HG03139 (cell line): ENCODE measurements around the gene SYNJ1.
"Not testable (repeated sequence)": the region's sequence is repeated elsewhere in the genome, so short reads cannot be mapped to it uniquely, and the experiment has no call there.

ENCODE experiments used
- ATAC-seq: cut with Tn5 transposase; IDR thresholded peaks from one replicate; pipeline ENCODE4 v1.9.1; 2021; ENCODE audit not compliant: unreplicated experiment

The SYNJ1 gene

DNA sequence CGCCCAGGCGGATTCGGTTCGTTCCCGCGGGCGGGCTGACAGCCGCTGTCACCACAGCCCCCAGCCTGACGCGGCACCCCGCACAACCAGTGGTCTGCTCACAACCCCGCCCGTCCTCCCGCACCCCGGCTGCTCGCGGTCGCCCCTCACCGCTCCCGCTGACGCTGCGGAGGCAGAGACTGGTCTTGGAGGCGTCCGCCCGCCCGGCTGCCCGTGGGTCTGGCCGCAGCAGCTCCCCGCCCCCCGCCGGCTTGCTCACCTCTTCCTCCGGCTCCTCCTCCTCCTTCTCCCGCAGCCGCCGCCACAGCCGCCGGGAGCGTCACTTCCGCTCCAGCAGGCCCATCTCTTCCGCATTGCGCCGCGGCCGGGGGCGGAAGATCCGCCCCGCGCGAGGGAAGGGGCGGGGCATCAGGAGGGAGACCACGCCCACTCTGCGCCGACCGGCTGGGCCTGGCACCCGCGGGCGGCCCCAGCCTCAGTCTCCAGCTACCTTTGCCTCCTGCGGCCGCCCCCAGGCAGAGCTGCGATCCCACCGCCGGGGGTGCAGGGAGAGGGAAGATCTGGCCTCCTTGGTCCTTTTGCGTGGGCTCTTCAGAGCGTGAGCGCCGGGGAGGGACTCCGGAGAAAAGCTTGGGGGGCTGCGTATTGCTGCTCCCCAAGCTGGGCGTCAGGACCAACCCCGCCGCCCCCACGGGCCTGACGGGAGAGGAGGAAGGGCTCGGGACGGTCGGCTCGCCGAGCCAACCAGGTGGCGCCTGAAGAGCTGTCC is at the start of gene SYNJ1:
Gene SYNJ1 (minus strand): TSS at position 327 of the 769 bp plus-strand sequence. CDS start 1,118 bp downstream, outside the sequence.
- peak; percentile 88 for ATAC-seq

DNA sequence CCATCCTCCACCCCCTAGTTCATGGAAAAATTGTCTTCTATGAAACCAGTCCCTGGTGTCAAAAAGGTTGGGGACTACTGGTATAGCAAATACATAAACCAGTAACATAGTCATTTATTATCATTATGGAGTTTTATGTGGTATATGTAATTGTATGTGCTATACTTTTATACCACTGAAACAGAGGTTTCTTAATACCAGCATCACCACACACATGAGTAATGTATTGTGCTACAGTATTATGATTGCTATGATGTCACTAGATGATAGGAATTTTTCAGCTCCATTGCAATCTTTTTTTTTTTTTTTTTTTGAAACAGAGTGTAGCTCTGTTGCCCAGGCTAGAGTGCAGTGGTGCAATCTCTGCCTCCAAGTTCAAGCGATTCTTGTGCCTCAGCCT is 49.5 kb upstream of the SYNJ1 start:
- ATAC-seq = no peak

DNA sequence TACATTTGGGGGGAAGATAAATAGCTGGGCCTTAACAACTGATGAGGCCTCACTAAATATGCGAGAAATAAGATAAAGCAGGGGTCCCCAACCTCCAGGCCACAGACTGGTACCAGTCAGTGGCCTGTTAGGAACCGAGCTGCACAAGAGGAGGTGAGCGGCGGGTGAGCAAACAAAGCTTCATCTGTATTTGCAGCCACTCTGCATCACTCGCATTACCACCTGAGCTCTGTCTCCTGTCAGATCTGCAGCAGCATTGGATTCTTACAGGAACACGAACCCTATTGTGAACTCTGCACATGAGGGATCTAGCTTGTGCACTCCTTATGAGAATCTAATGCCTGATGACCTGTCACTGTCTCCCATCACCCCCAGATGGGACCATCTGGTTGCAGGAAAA is 48.9 kb upstream of the SYNJ1 start:
- ATAC-seq = no peak

- ATAC-seq = not testable (repeated sequence)
Observed at GRCh38 chr21:32773048-32773344, 45.2 kb upstream of the SYNJ1 start.

- ATAC-seq = no peak
Observed at GRCh38 chr21:32772281-32773047, 44.7 kb upstream of the SYNJ1 start.

DNA sequence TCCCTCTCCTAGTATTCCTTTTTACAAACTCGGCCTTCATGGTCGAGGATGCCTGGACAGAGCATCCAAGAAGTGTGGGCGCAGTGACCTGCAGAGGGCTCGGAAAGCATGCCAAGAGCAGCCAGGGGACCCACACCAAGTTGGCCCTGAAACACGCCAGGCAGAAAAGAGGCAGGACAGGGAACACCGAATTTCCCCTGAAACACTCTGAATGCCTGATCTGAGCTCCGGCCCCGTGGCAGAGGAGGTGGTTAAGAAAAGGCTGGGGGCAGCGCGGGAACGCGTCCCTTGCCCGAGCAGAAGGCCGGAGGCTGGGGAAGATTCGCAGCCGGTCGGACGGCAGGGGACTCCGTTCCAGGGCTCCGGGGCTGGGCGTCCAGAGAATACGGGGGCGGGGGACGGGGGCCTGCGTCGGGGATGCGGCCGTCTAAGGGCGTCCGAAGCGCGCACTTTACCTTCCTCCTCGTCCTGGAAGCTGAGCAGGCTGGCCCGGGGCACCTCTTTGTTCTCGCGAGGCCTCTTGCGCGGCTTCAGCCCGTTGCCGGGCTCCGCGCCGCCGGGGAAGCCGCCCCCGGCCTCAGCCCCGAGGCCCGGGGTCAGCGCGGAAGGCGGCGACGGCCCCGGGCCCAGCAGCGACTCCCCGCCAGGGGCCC is 43.2 kb upstream of the SYNJ1 start:
- ATAC-seq = peak; percentile 27

- ATAC-seq = no peak
Observed at GRCh38 chr21:32768530-32768929, 40.7 kb upstream of the SYNJ1 start.

DNA sequence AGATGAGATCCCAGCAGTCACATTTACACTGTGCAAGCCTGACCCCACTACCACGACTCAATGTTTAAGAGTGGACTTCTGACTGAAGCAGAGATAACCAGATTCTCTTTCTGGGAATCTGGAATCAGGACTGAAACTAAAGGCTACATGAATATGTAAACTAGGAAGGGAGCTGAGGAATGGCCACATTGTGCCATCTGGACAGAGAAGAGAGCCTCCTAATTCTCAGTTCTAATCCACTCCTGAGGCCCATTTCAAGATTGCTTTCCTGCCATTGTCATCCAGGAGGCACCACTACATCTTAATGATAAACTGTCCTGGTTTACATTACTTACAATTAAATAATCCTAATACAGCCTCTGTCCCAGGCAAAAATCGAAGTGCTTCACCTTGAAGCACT is 37.2 kb upstream of the SYNJ1 start:
- no peak for ATAC-seq

GRCh38 chr21:32764186-32764585 is 36.4 kb upstream of the SYNJ1 start:
- no peak for ATAC-seq

- ATAC-seq = no peak
Observed at GRCh38 chr21:32757804-32758203, 30.0 kb upstream of the SYNJ1 start.

DNA sequence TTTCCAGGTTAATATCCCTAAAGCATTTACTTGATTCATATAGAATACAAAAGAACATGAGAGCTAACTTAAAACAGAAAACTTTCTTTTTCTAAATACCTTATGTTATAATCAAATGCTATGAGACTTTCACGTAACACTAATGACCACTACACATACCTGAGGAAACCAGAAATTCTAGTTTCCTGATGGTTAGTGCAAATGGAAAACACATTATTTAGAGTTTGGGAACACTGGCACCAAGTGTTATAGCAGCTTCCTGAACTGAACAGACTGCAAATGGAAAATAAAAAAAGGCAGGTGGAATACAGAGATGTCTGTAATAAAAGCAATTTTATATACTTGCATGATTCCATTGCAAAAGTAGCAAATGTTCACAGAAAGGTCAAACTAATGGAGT is 28.3 kb upstream of the SYNJ1 start:
- ATAC-seq = no peak

- ATAC-seq = no peak
Observed at GRCh38 chr21:32753818-32754585, 26.2 kb upstream of the SYNJ1 start.

DNA sequence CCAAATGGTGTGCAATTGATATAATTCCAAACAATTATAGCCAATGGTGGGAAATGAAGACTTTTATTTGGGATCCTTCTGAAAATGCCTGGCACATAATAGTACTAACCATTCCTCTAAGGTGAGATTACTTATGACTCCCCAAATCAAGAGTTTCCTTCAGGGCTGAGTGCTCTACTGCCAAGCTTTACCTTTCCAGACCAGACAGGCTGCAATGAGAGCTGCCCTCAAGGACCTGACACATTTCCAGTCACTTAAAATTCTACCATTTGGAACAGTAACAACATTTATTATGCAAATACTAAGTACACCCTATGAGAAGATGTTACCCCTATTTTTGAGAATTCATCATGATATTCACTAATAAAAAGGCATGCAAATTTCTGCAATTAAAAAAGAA is 22.6 kb upstream of the SYNJ1 start:
- ATAC-seq = no peak

DNA sequence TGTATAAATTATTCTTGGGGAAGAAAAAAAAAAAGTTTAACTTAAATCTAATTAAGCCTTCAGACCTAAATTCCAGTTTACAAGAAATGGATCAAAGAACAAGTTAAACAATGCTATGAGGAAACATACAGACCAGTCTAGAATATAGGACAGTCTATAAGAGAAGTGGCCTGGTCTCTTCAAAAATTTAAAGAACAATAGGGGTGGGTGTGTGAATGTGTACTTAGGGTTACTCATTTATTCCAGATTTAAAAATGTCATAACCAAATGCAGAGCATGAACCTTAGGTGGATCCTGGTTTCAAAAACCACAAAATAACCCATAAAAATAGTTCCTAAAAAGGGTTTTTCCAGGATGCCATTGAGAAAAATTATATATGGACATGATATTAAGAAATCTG is 21.8 kb upstream of the SYNJ1 start:
- ATAC-seq = no peak

- no peak for ATAC-seq
Observed at GRCh38 chr21:32748529-32748928, 20.7 kb upstream of the SYNJ1 start.

GRCh38 chr21:32747396-32747795 is 19.6 kb upstream of the SYNJ1 start:
- no peak for ATAC-seq

- ATAC-seq = not testable (repeated sequence)
Observed at GRCh38 chr21:32746711-32747110, 18.9 kb upstream of the SYNJ1 start.

- ATAC-seq = no peak
Observed at GRCh38 chr21:32742396-32742795, 14.6 kb upstream of the SYNJ1 start.

DNA sequence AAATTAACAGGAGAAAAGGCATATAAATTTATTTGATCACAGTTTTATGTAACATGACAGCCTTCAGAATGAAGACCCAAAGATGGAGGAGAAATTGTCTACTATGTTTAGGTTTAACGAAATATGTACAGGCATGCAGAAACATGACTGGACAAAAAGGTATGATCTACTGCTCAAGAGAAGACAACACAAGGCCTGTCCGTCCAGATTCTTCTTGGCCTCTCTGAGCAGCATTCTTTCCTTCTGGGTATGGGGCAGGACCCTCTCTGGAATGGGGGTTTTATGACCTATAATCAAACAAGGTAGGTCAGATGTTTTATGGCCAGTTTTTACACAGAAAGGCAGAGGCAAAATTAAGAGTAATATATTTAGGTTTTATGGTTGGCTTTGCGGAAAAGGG is 13.5 kb upstream of the SYNJ1 start:
- no peak for ATAC-seq

GRCh38 chr21:32739946-32740345 is 12.1 kb upstream of the SYNJ1 start:
- ATAC-seq = no peak

DNA sequence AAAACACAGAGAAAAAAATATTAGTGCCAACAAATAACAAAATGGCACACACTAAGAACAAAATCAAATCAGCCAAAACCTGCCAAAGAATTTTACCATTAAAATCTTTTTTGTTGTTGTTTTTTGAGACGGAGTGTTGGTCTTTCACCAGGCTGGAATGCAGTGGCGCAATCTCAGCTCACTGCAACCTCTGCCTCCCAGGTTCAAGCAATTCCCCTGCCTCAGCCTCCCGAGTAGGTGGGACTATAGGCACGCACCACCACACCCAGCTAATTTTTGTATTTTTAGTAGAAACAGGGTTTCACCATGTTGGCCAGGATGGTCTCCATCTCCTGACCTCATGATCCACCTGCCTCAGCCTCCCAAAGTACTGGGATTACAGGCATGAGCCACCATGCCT is 8.3 kb upstream of the SYNJ1 start:
- ATAC-seq = not testable (repeated sequence)
